ENCODE data around the gene RGS7.

The RGS7 gene

GRCh38 chr1:240827786-240828185 is 529.2 kb downstream of the RGS7 start:
- Mint-ChIP-seq H3K4me3 (no peak overlapping the region), H3K27me3 (ENCODE audit: low read depth, poor library complexity) (no peaks in the 10 kb centered on the region), H3K36me3 (ENCODE audit: low read depth) (no peaks in the 10 kb centered on the region), H3K9me3 (no peaks in the 10 kb centered on the region), H3K27ac (no peak overlapping the region), H3K4me1 (peaks cover 27% of the 10 kb centered on the region)
- no peak for TF ChIP-seq CTCF (IDR thresholded peaks at IDR 0.05)
- DNase-seq: no peak

- DNase-seq: no peak
- Mint-ChIP-seq H3K27me3 (ENCODE audit: low read depth, poor library complexity) (no peaks in the 10 kb centered on the region), H3K36me3 (ENCODE audit: low read depth) (no peaks in the 10 kb centered on the region), H3K4me1 (peaks cover 27% of the 10 kb centered on the region), H3K9me3 (peaks cover 10% of the 10 kb centered on the region), H3K27ac (no peak overlapping the region), H3K4me3 (no peak overlapping the region)
- TF ChIP-seq CTCF (IDR thresholded peaks at IDR 0.05): no peak
Observed at GRCh38 chr1:240824238-240824637, 532.8 kb downstream of the RGS7 start.

- peaks cover 15% of the 10 kb centered on the region for H3K9me3 Mint-ChIP-seq
- H3K27ac Mint-ChIP-seq: no peak overlapping the region
- H3K4me3 Mint-ChIP-seq: no peak overlapping the region
- H3K36me3 Mint-ChIP-seq (ENCODE audit: low read depth): no peaks in the 10 kb centered on the region
- no peak for TF ChIP-seq CTCF (IDR thresholded peaks at IDR 0.05)
- peaks cover 26% of the 10 kb centered on the region for H3K4me1 Mint-ChIP-seq
- no peak for DNase-seq
- H3K27me3 Mint-ChIP-seq (ENCODE audit: low read depth, poor library complexity): no peaks in the 10 kb centered on the region
Observed at GRCh38 chr1:240823357-240823756, 533.6 kb downstream of the RGS7 start.

GRCh38 chr1:240821925-240822324 is 535.1 kb downstream of the RGS7 start:
- Mint-ChIP-seq H3K27ac (no peak overlapping the region), H3K9me3 (peaks cover 16% of the 10 kb centered on the region), H3K36me3 (ENCODE audit: low read depth) (no peaks in the 10 kb centered on the region), H3K4me3 (no peak overlapping the region), H3K27me3 (ENCODE audit: low read depth, poor library complexity) (no peaks in the 10 kb centered on the region), H3K4me1 (peaks cover 15% of the 10 kb centered on the region)
- TF ChIP-seq CTCF (IDR thresholded peaks at IDR 0.05): no peak
- DNase-seq: no peak

- Mint-ChIP-seq H3K4me1 (peaks cover 5% of the 10 kb centered on the region), H3K9me3 (peaks cover 16% of the 10 kb centered on the region), H3K27ac (no peak overlapping the region)
Observed at GRCh38 chr1:240820816-240821215, 536.2 kb downstream of the RGS7 start.

More at GRCh38 chr1:240820816-240821215, 536.2 kb downstream of the RGS7 start:
- no peak for DNase-seq
- no peak for TF ChIP-seq CTCF (IDR thresholded peaks at IDR 0.05)
- Mint-ChIP-seq H3K4me3 (no peak overlapping the region), H3K27me3 (ENCODE audit: low read depth, poor library complexity) (no peaks in the 10 kb centered on the region), H3K36me3 (ENCODE audit: low read depth) (no peaks in the 10 kb centered on the region)

All from nephron progenitor cell (in vitro differentiated cells).